ENCODE data around the gene TTC9. TPM values are rescaled to one million over a fixed set of nuclear protein-coding genes. Genes with fewer than 3 reads are reported as not detected.

Gene TTC9
- total and polyA plus RNA-seq, 9 of the 15 experiments (the other 6 are each of a cell fraction or from before 2014, with no cell fraction given) = 0.07 TPM; not detected in 8

DNA sequence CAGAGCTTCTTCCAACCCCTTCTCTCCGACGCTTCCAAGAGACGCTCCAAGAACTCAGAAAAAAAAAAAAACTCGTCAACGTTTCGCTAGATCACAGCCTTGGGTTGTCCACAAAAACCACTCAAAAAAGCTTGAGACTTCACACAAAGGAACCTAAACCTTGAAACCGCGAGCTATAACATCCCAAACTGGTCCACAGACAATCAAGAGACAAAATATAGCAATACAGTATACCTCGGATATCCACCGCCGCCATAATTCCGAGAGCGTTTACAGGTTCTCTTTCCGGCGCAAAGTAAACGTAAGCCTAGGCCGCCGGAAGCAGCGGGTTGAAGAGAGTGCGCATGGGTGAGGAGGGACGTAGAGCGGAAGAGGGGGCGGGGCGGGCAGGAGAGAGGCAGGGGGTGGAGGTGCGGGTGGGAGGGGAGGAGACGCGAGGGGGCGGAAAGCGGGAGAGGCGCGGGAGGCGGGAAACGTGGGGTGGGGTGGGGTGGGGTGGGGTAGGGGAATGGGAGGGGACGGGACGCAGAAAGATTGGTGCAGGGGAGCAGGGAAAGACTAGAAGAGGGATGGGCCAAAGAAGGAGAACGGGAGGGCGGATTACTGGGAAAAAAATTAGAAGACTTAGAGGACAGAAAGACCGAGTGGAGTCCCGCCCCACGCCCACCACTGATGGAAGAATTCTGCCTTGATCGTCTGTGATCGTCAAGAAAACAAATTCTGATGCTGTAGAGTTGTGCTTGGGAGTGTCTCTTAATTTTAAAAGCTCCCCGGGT is 41.1 kb upstream of the TTC9 start, which contains the start of gene MED6:
Gene MED6 (minus strand): TSS at position 274 of the 776 bp plus-strand sequence. CDS start 18 bp downstream, at position 256.
- peak within 1 kb of the TSS; percentile 96 for H2AFZ ChIP-seq (ENCODE audit: low read depth, low read length)
- peak within 1 kb of the TSS; percentile 79 to 91; a peak in 3 of 4 replicates for H3K9ac ChIP-seq (ENCODE audit: insufficient read depth in 1 of 2, low read depth in 2 of 2, low read length in 2 of 2)
- no peaks in the 10 kb centered on the region for H3K9me3 ChIP-seq (replicated peaks; ENCODE audit: control insufficient read depth, insufficient read depth, low read depth, low read length)
- ChIA-PET CTCF (ENCODE audit: low intra/inter-chr PET ratio) (no interaction called here), POLR2A (no interaction called here)
- peak within 1 kb of the TSS; percentile 83 for H3K27ac ChIP-seq (ENCODE audit: extremely low read depth, low read depth, low read length)
- H3K27me3 ChIP-seq (ENCODE audit: control insufficient read depth in 2 of 2, insufficient read depth in 2 of 2, low read length in 2 of 2) = no peaks in the 10 kb centered on the region
- in situ Hi-C loops (cut with MboI) = no loop called here
- FAIRE-seq = peak; percentile 82
- 1% methylated on average over 22 of the region's 43 CpGs for WGBS (ENCODE audit: insufficient coverage, low coverage, missing lambda C conversion rate)
- H4K20me1 ChIP-seq (replicated peaks; ENCODE audit: control insufficient read depth, insufficient read depth, low read length) = no peaks in the 10 kb centered on the region; the same call in 1 of the 2 replicates
- H3K4me2 ChIP-seq (ENCODE audit: insufficient read depth, low read length) = peak within 1 kb of the TSS; percentile 87
- no peaks in the 10 kb centered on the region for H3K9me1 ChIP-seq (ENCODE audit: control insufficient read depth, insufficient read depth, low read length)
- ATAC-seq = peak; percentile 99
- H3K4me3 ChIP-seq = peak within 1 kb of the TSS; percentile 99
- no TSS peak for BruUV-seq (replicated peaks)
- H3K36me3 ChIP-seq (ENCODE audit: control insufficient read depth, insufficient read depth, low read length) = peaks cover 13% of the 10 kb centered on the region; the same call in 2 of the 3 replicates
- H3K79me2 ChIP-seq (ENCODE audit: control insufficient read depth, insufficient read depth, low read length) = peaks cover 38% of the 10 kb centered on the region
- no peaks in the 10 kb centered on the region for H3K4me1 ChIP-seq (replicated peaks in 1 of 2; ENCODE audit: control insufficient read depth in 2 of 2, insufficient read depth in 2 of 2, low read length in 2 of 2)
- DNase-seq (ENCODE audit: extremely low read depth in 1 of 4, low spot score in 3 of 4) = peak; percentile 91 to 93 (median 92)
- intact Hi-C loops (cut with micrococcal nuclease) = no loop called here
- TF ChIP-seq GATA2 (CRISPR knock-in tag; IDR thresholded peaks at IDR 0.05) (no peak), ZNF316 (IDR thresholded peaks at IDR 0.05) (no peak), MCM5 (IDR thresholded peaks at IDR 0.05; ENCODE audit: low read depth) (no peak), ZNF79 (CRISPR knock-in tag; IDR thresholded peaks at IDR 0.05; ENCODE audit: low read depth) (no peak), SAFB2 (IDR thresholded peaks at IDR 0.05; ENCODE audit: borderline replicate concordance, low read depth, low read length, severe bottlenecking) (no peak), MAFF (IDR thresholded peaks at IDR 0.05; ENCODE audit: low read length) (no peak), STAT5A (IDR thresholded peaks at IDR 0.05; ENCODE audit: borderline replicate concordance, low read length) (no peak), SMARCC2 (IDR thresholded peaks at IDR 0.05; ENCODE audit: low read depth) (no peak), NUFIP1 (IDR thresholded peaks at IDR 0.05; ENCODE audit: partially characterized antibody) (no peak), NCOA4 (IDR thresholded peaks at IDR 0.05; ENCODE audit: partially characterized antibody) (no peak), HCFC1 (IDR thresholded peaks at IDR 0.05; ENCODE audit: low read depth, low read length) (peak; percentile 82), PTTG1 (tag; IDR thresholded peaks at IDR 0.05; ENCODE audit: low read depth) (no peak)
- TF ChIP-seq, protein P1, sequence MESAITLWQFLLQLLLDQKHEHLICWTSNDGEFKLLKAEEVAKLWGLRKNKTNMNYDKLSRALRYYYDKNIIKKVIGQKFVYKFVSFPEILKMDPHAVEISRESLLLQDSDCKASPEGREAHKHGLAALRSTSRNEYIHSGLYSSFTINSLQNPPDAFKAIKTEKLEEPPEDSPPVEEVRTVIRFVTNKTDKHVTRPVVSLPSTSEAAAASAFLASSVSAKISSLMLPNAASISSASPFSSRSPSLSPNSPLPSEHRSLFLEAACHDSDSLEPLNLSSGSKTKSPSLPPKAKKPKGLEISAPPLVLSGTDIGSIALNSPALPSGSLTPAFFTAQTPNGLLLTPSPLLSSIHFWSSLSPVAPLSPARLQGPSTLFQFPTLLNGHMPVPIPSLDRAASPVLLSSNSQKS (CRISPR knock-in tag; IDR thresholded peaks at IDR 0.05) = no peak
- TF ChIP-seq, protein P2, sequence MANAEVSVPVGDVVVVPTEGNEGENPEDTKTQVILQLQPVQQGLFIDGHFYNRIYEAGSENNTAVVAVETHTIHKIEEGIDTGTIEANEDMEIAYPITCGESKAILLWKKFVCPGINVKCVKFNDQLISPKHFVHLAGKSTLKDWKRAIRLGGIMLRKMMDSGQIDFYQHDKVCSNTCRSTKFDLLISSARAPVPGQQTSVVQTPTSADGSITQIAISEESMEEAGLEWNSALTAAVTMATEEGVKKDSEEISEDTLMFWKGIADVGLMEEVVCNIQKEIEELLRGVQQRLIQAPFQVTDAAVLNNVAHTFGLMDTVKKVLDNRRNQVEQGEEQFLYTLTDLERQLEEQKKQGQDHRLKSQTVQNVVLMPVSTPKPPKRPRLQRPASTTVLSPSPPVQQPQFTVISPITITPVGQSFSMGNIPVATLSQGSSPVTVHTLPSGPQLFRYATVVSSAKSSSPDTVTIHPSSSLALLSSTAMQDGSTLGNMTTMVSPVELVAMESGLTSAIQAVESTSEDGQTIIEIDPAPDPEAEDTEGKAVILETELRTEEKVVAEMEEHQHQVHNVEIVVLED (CRISPR knock-in tag; IDR thresholded peaks at IDR 0.05) = peak; percentile 32; the same call in 1 of the 2 replicates
- TF ChIP-seq, protein P3, sequence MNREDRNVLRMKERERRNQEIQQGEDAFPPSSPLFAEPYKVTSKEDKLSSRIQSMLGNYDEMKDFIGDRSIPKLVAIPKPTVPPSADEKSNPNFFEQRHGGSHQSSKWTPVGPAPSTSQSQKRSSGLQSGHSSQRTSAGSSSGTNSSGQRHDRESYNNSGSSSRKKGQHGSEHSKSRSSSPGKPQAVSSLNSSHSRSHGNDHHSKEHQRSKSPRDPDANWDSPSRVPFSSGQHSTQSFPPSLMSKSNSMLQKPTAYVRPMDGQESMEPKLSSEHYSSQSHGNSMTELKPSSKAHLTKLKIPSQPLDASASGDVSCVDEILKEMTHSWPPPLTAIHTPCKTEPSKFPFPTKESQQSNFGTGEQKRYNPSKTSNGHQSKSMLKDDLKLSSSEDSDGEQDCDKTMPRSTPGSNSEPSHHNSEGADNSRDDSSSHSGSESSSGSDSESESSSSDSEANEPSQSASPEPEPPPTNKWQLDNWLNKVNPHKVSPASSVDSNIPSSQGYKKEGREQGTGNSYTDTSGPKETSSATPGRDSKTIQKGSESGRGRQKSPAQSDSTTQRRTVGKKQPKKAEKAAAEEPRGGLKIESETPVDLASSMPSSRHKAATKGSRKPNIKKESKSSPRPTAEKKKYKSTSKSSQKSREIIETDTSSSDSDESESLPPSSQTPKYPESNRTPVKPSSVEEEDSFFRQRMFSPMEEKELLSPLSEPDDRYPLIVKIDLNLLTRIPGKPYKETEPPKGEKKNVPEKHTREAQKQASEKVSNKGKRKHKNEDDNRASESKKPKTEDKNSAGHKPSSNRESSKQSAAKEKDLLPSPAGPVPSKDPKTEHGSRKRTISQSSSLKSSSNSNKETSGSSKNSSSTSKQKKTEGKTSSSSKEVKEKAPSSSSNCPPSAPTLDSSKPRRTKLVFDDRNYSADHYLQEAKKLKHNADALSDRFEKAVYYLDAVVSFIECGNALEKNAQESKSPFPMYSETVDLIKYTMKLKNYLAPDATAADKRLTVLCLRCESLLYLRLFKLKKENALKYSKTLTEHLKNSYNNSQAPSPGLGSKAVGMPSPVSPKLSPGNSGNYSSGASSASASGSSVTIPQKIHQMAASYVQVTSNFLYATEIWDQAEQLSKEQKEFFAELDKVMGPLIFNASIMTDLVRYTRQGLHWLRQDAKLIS (CRISPR knock-in tag; IDR thresholded peaks at IDR 0.05) = no peak
